Uterus (tissue), 2 donors: ENCODE data around the gene CWC27.
"Not testable (repeated sequence)": the region's sequence is repeated elsewhere in the genome, so short reads cannot be mapped to it uniquely, and the experiment has no call there.

Experiments
- POLR2A ChIP-seq, 2 donors: fragments of 450-650 bp; IDR thresholded peaks; one replicate each; pipeline ENCODE4 v1.6.1; 2016; ENCODE audit warnings: antibody characterized with exemption in 2 of 2, mild to moderate bottlenecking in 1 of 2, moderate library complexity in 1 of 2
- TF ChIP-seq, protein P1 (sequence below), 4 experiments: fragments of 200-600 bp in 2 of 4; fragments of 450-650 bp in 2 of 4; sonication (generic) in 2 of 4; IDR thresholded peaks; one replicate each; pipeline ENCODE4 v1.5.1; 2016 to 2019; ENCODE audit warnings: antibody characterized with exemption in 4 of 4, mild to moderate bottlenecking in 2 of 4, moderate library complexity in 1 of 4

- TF ChIP-seq, protein P1, sequence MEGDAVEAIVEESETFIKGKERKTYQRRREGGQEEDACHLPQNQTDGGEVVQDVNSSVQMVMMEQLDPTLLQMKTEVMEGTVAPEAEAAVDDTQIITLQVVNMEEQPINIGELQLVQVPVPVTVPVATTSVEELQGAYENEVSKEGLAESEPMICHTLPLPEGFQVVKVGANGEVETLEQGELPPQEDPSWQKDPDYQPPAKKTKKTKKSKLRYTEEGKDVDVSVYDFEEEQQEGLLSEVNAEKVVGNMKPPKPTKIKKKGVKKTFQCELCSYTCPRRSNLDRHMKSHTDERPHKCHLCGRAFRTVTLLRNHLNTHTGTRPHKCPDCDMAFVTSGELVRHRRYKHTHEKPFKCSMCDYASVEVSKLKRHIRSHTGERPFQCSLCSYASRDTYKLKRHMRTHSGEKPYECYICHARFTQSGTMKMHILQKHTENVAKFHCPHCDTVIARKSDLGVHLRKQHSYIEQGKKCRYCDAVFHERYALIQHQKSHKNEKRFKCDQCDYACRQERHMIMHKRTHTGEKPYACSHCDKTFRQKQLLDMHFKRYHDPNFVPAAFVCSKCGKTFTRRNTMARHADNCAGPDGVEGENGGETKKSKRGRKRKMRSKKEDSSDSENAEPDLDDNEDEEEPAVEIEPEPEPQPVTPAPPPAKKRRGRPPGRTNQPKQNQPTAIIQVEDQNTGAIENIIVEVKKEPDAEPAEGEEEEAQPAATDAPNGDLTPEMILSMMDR (IDR thresholded peaks at IDR 0.05): not testable (repeated sequence)
- not testable (repeated sequence) for TF ChIP-seq POLR2A (IDR thresholded peaks at IDR 0.05)
Measured at GRCh38 chr5:64907399-64907798, 138.7 kb downstream of the CWC27 start.
